K562 (cell line): ENCODE data around the gene KCTD19.

Experiments used
- CTCF ChIP-seq, 3 experiments: IDR thresholded peaks in 2 of 3; conservative IDR thresholded peaks in 1 of 3; 2 replicates each; pipeline ENCODE4 v1.5.1; 2011 to 2012; ENCODE audit warnings: low read length in 3 of 3, mild to moderate bottlenecking in 3 of 3, control low read depth in 2 of 3, improper control_type of control experiment in 1 of 3, inconsistent platforms in 1 of 3, low read depth in 1 of 3, mixed read lengths in 1 of 3, moderate library complexity in 1 of 3; ENCODE audit not compliant: insufficient read depth in 2 of 3
- ELF2 ChIP-seq: fragments of 250-450 bp; sonication (Bioruptor Pico); IDR thresholded peaks from 2 replicates; pipeline ENCODE4 v1.5.0; 2021; ENCODE audit warnings: mild to moderate bottlenecking
- ERF ChIP-seq: fragments of 450-650 bp; formaldehyde crosslinking; IDR thresholded peaks from 2 replicates; pipeline ENCODE4 v1.4.0; 2020; ENCODE audit warnings: mild to moderate bottlenecking, mixed read lengths
- HNRNPH1 ChIP-seq: fragments of 200-400 bp; formaldehyde crosslinking; optimal IDR thresholded peaks from 2 replicates; pipeline ENCODE3; 2017; ENCODE audit warnings: low read depth, mild to moderate bottlenecking, low read length, moderate library complexity
- JUN ChIP-seq, 2 experiments: sonication (generic) in 1 of 2; formaldehyde crosslinking in 1 of 2; IDR thresholded peaks; 2 replicates each; pipeline versions ENCODE4 v1.6.1 to v1.8.0; 2012 to 2022; ENCODE audit warnings: borderline replicate concordance in 2 of 2, mild to moderate bottlenecking in 2 of 2, improper control_type of control experiment in 1 of 2, low read depth in 1 of 2, low read length in 1 of 2, missing genetic modification reagents in 1 of 2
- KLF16 ChIP-seq: IDR thresholded peaks from 2 replicates; pipeline ENCODE4 v1.6.1; 2016; ENCODE audit warnings: antibody characterized with exemption
- L3MBTL2 ChIP-seq: fragments of 450-650 bp; IDR thresholded peaks from 2 replicates; pipeline ENCODE4 v1.6.1; 2016; ENCODE audit warnings: mild to moderate bottlenecking, moderate library complexity
- POLR2A ChIP-seq: fragments of 450-650 bp; conservative IDR thresholded peaks from 2 replicates; pipeline ENCODE4 v1.6.1; 2016
- RBBP5 ChIP-seq: fragments of 200-600 bp; sonication (generic); IDR thresholded peaks from 2 replicates; pipeline ENCODE4 v1.6.1; 2012; ENCODE audit warnings: borderline replicate concordance, mild to moderate bottlenecking, low read length, control low read depth, inconsistent platforms; ENCODE audit not compliant: insufficient read depth, poor library complexity, severe bottlenecking
- SIX5 ChIP-seq, 2 experiments: IDR thresholded peaks; 2 replicates each; pipeline ENCODE4 v1.6.1; 2011; ENCODE audit warnings: low read length in 2 of 2, borderline replicate concordance in 1 of 2, low read depth in 1 of 2, mild to moderate bottlenecking in 1 of 2, moderate library complexity in 1 of 2; ENCODE audit not compliant: insufficient read depth in 1 of 2
- SP1 ChIP-seq: sonication (generic); formaldehyde crosslinking; IDR thresholded peaks from 2 replicates; pipeline ENCODE4 v1.8.1; 2022; ENCODE audit warnings: mild to moderate bottlenecking, missing genetic modification reagents
- ZNF274 ChIP-seq: IDR thresholded peaks from 2 replicates; pipeline ENCODE4 v1.6.1; 2011; ENCODE audit warnings: low read depth, mild to moderate bottlenecking, low read length, moderate library complexity, borderline replicate concordance

- TF ChIP-seq L3MBTL2 (no peak), SIX5 (IDR thresholded peaks at IDR 0.05; ENCODE audit: borderline replicate concordance in 1 of 2, insufficient read depth in 1 of 2, low read depth in 1 of 2, low read length in 2 of 2) (no peak), CTCF (IDR thresholded peaks at IDR 0.05 in 2 of 3, conservative IDR thresholded peaks at IDR 0.05 in 1 of 3; ENCODE audit: insufficient read depth in 2 of 3, low read depth in 1 of 3, low read length in 3 of 3) (no peak), SP1 (CRISPR knock-in tag) (no peak), POLR2A (no peak), JUN (IDR thresholded peaks at IDR 0.05; ENCODE audit: borderline replicate concordance, low read depth, low read length) (no peak), JUN (CRISPR knock-in tag; IDR thresholded peaks at IDR 0.05; ENCODE audit: borderline replicate concordance) (no peak), ZNF274 (no peak), KLF16 (no peak), ELF2 (no peak), ERF (no peak), RBBP5 (no peak), HNRNPH1 (no peak)
Measured at GRCh38 chr16:67312719-67313118, 13.8 kb downstream of the KCTD19 start.
